H9 (cell line): Measurements from ENCODE around the gene ADAMTS5. TPM values are rescaled to one million over a fixed set of nuclear protein-coding genes. Genes with fewer than 3 reads are reported as not detected.

ENCODE experiments used
- DNase-seq: peaks from one replicate; pipeline ENCODE4 v3.0.0-alpha.2; 2017
- H2AFZ ChIP-seq: one replicate; pipeline ENCODE4 v1.6.1; 2013; ENCODE audit warnings: mild to moderate bottlenecking, low read length, control low read depth, moderate library complexity
- H2AK5ac ChIP-seq: 2 replicates; pipeline ENCODE4 v1.6.1; 2013; ENCODE audit warnings: low read length, control low read depth, mixed read lengths; ENCODE audit not compliant: insufficient read length
- H2BK120ac ChIP-seq: one replicate; pipeline ENCODE4 v1.6.1; 2013; ENCODE audit warnings: low read depth, mild to moderate bottlenecking, low read length, control low read depth, inconsistent platforms; ENCODE audit not compliant: poor library complexity, severe bottlenecking
- H2BK12ac ChIP-seq: 2 replicates; pipeline ENCODE4 v1.6.1; 2013; ENCODE audit warnings: low read length, control low read depth, mixed read lengths, low read depth; ENCODE audit not compliant: insufficient read length
- H2BK15ac ChIP-seq: 2 replicates; pipeline ENCODE4 v1.6.1; 2013; ENCODE audit warnings: low read depth, low read length, control low read depth
- H2BK20ac ChIP-seq: one replicate; pipeline ENCODE4 v1.6.1; 2013; ENCODE audit warnings: low read depth, mild to moderate bottlenecking, low read length, control low read depth, inconsistent platforms; ENCODE audit not compliant: poor library complexity, severe bottlenecking
- H2BK5ac ChIP-seq: 2 replicates; pipeline ENCODE4 v1.6.1; 2013; ENCODE audit warnings: low read length, control low read depth, mixed read lengths; ENCODE audit not compliant: insufficient read length
- H3K14ac ChIP-seq: 2 replicates; pipeline ENCODE4 v1.6.1; 2013; ENCODE audit warnings: low read length, control low read depth; ENCODE audit not compliant: insufficient read depth
- H3K18ac ChIP-seq: 2 replicates; pipeline ENCODE4 v1.6.1; 2013; ENCODE audit warnings: low read depth, mild to moderate bottlenecking, mixed read lengths, low read length, control low read depth; ENCODE audit not compliant: insufficient read length
- H3K23ac ChIP-seq: 2 replicates; pipeline ENCODE4 v1.6.1; 2013; ENCODE audit warnings: low read length, control low read depth, mixed read lengths, low read depth; ENCODE audit not compliant: insufficient read length
- H3K23me2 ChIP-seq: 2 replicates; pipeline ENCODE4 v1.6.1; 2013; ENCODE audit warnings: low read depth, mild to moderate bottlenecking, mixed read lengths, low read length, control low read depth; ENCODE audit not compliant: insufficient read length, poor library complexity, severe bottlenecking
- H3K27ac ChIP-seq: 2 replicates; pipeline ENCODE4 v1.5.1; 2013; ENCODE audit warnings: low read length, control low read depth, mixed read lengths, low read depth; ENCODE audit not compliant: insufficient read length
- H3K27me3 ChIP-seq: 2 replicates; pipeline ENCODE4 v1.6.1; 2013; ENCODE audit warnings: low read length, control low read depth, inconsistent platforms; ENCODE audit not compliant: insufficient read depth
- H3K4ac ChIP-seq: 2 replicates; pipeline ENCODE4 v1.6.1; 2013; ENCODE audit warnings: low read depth, mild to moderate bottlenecking, control low read depth, inconsistent platforms, low read length, moderate library complexity
- H3K4me1 ChIP-seq: 2 replicates; pipeline ENCODE4 v1.6.1; 2013; ENCODE audit warnings: low read length, control low read depth, inconsistent platforms; ENCODE audit not compliant: insufficient read depth
- H3K4me2 ChIP-seq: 2 replicates; pipeline ENCODE4 v1.6.1; 2013; ENCODE audit warnings: low read length, control low read depth, mixed read lengths; ENCODE audit not compliant: insufficient read length, insufficient read depth
- H3K56ac ChIP-seq: 2 replicates; pipeline ENCODE4 v1.6.1; 2013; ENCODE audit warnings: low read depth, mild to moderate bottlenecking, mixed read lengths, low read length, control low read depth; ENCODE audit not compliant: insufficient read length
- H3K79me1 ChIP-seq: 2 replicates; pipeline ENCODE4 v1.6.1; 2013; ENCODE audit warnings: low read depth, mild to moderate bottlenecking, moderate library complexity, low read length, control low read depth, inconsistent platforms; ENCODE audit not compliant: insufficient read depth, poor library complexity, severe bottlenecking
- H3K79me2 ChIP-seq: 2 replicates; pipeline ENCODE4 v1.6.1; 2013; ENCODE audit warnings: low read length, control low read depth, inconsistent platforms; ENCODE audit not compliant: insufficient read depth
- H3K9ac ChIP-seq: 2 replicates; pipeline ENCODE4 v1.6.1; 2013; ENCODE audit warnings: low read length, control low read depth, mixed read lengths; ENCODE audit not compliant: insufficient read length; ENCODE audit errors: extremely low read depth
- H3K9me3 ChIP-seq: one replicate; pipeline ENCODE4 v1.6.1; 2013; ENCODE audit warnings: low read depth, low read length, inconsistent platforms; ENCODE audit not compliant: control insufficient read depth
- H3T11ph ChIP-seq: one replicate; pipeline ENCODE4 v1.6.1; 2013; ENCODE audit warnings: mild to moderate bottlenecking, low read length, control low read depth, inconsistent platforms
- H4K20me1 ChIP-seq: one replicate; pipeline ENCODE4 v1.6.1; 2013; ENCODE audit not compliant: control insufficient read depth, insufficient read length, insufficient read depth
- H4K5ac ChIP-seq: 2 replicates; pipeline ENCODE4 v1.6.1; 2013; ENCODE audit warnings: low read depth, mild to moderate bottlenecking, mixed read lengths, low read length, control low read depth; ENCODE audit not compliant: insufficient read length
- H4K8ac ChIP-seq: replicated peaks from 2 replicates; pipeline ENCODE4 v1.6.1; 2013; ENCODE audit warnings: low read length, control low read depth, mixed read lengths, low read depth; ENCODE audit not compliant: insufficient read length
- H4K91ac ChIP-seq: 2 replicates; pipeline ENCODE4 v1.6.1; 2013; ENCODE audit warnings: low read depth, mild to moderate bottlenecking, moderate library complexity, mixed read lengths, low read length, control low read depth; ENCODE audit not compliant: insufficient read length
- H3K27ac Mint-ChIP-seq, 3 experiments: 2 replicates in 2 of 3; 3 replicates in 1 of 3; pipeline ENCODE4 v1.8.0; 2020 to 2021; ENCODE audit warnings: mixed read lengths in 3 of 3, mild to moderate bottlenecking in 1 of 3, moderate library complexity in 1 of 3
- H3K27me3 Mint-ChIP-seq: 2 replicates; pipeline ENCODE4 v1.8.0; 2021; ENCODE audit warnings: low read depth, mild to moderate bottlenecking, moderate library complexity, mixed read lengths
- H3K36me3 Mint-ChIP-seq, 3 experiments: 2 replicates in 2 of 3; 3 replicates in 1 of 3; pipeline ENCODE4 v1.8.0; 2020 to 2021; ENCODE audit warnings: low read depth in 3 of 3, mixed read lengths in 3 of 3; ENCODE audit not compliant: insufficient read depth in 1 of 3
- H3K4me1 Mint-ChIP-seq, 2 experiments: 2 replicates each; pipeline ENCODE4 v1.8.0; 2020; ENCODE audit warnings: mixed read lengths in 2 of 2
- H3K4me3 Mint-ChIP-seq, 2 experiments: 2 replicates in 1 of 2; 3 replicates in 1 of 2; pipeline ENCODE4 v1.8.0; 2020 to 2021; ENCODE audit warnings: mild to moderate bottlenecking in 2 of 2, mixed read lengths in 2 of 2, moderate library complexity in 1 of 2
- H3K9me3 Mint-ChIP-seq, 2 experiments: 2 replicates in 1 of 2; 3 replicates in 1 of 2; pipeline ENCODE4 v1.8.0; 2020; ENCODE audit warnings: mild to moderate bottlenecking in 2 of 2, mixed read lengths in 2 of 2, moderate library complexity in 1 of 2
- CTCF ChIP-seq: fragments of 200-600 bp; sonication (generic); conservative IDR thresholded peaks from 3 replicates; pipeline ENCODE4 v1.8.0; 2021; ENCODE audit warnings: antibody characterized with exemption, mild to moderate bottlenecking
- WGBS: extraction: QIAGEN DNeasy Blood & Tissue Kit; methylation state at CpG from one replicate; pipeline ENCODE4 v1.1.7; 2013; ENCODE audit warnings: missing lambda C conversion rate, low lambda C conversion rate, mixed read lengths; ENCODE audit not compliant: insufficient read length; ENCODE audit errors: extremely low coverage; 5-methylcytosine and 5-hydroxymethylcytosine counted together
- total RNA-seq: library from RNA; stranded (reverse); gene quantifications from 2 replicates; pipeline ENCODE4 v1.2.1, GENCODE V29; 2021

The ADAMTS5 gene
- total RNA-seq, 1 experiment from 2014 or later: 0.90 TPM

- Histone ChIP-seq H3K4me1 (no peaks in the 10 kb centered on the region), H2AFZ (no peak overlapping the region), H3K9ac (no peak overlapping the region), H2BK20ac (no peak overlapping the region), H4K91ac (no peak overlapping the region), H4K5ac (no peak overlapping the region), H3K23ac (no peak overlapping the region), H3K56ac (no peak overlapping the region), H4K20me1 (no peaks in the 10 kb centered on the region), H2BK120ac (no peak overlapping the region), H3K14ac (no peak overlapping the region), H3K9me3 (no peaks in the 10 kb centered on the region), H3K23me2 (no peaks in the 10 kb centered on the region), H3K27me3 (no peaks in the 10 kb centered on the region), H2BK5ac (no peak overlapping the region), H3K79me2 (no peaks in the 10 kb centered on the region), H3K27ac (no peak overlapping the region), H3T11ph (no peak overlapping the region), H4K8ac (no peak overlapping the region), H3K4me2 (no peak overlapping the region), H3K79me1 (no peaks in the 10 kb centered on the region), H2BK15ac (no peak overlapping the region), H2AK5ac (no peak overlapping the region), H3K18ac (no peak overlapping the region), H2BK12ac (no peak overlapping the region), H3K4ac (no peak overlapping the region)
- no CpG with 5 or more reads among the region's 4 CpGs for WGBS
- H3K36me3 Mint-ChIP-seq: no peaks in the 10 kb centered on the region; a peak in 1 of 7 replicates
- peak overlapping the region in 1 of 3 experiments; percentile 69; a peak in 1 of 7 replicates for H3K27ac Mint-ChIP-seq
- H3K4me3 Mint-ChIP-seq: no peak overlapping the region
- no peak for TF ChIP-seq CTCF
- H3K27me3 Mint-ChIP-seq: no peaks in the 10 kb centered on the region; the same call in 1 of the 2 replicates
- DNase-seq: no peak
- no peaks in the 10 kb centered on the region for H3K4me1 Mint-ChIP-seq
- H3K9me3 Mint-ChIP-seq: no peaks in the 10 kb centered on the region; a peak in 1 of 5 replicates
These were observed 33.4 kb downstream of the ADAMTS5 start for GRCh38 chr21:26933448-26933847.
